GM04503 (cell line): Measurements from ENCODE around the gene OR7G2.
"Not testable (repeated sequence)": the region's sequence is repeated elsewhere in the genome, so short reads cannot be mapped to it uniquely, and the experiment has no call there.

Experiments used
- DNase-seq: peaks from one replicate; pipeline ENCODE4 v3.0.0-alpha.2; 2012; ENCODE audit warnings: low read depth

Gene OR7G2

GRCh38 chr19:9073806-9074205 lies 33.5 kb downstream of the OR7G2 start:
- no peak for DNase-seq

GRCh38 chr19:9071720-9072119 lies 35.6 kb downstream of the OR7G2 start:
- not testable (repeated sequence) for DNase-seq

GRCh38 chr19:9070066-9070465 lies 37.2 kb downstream of the OR7G2 start:
- DNase-seq: no peak

- no peak for DNase-seq
Observed at GRCh38 chr19:9065457-9066014, 41.7 kb downstream of the OR7G2 start.

GRCh38 chr19:9061879-9062278 lies 45.4 kb downstream of the OR7G2 start:
- no peak for DNase-seq

- no peak for DNase-seq
Observed at GRCh38 chr19:9060564-9061340, 46.5 kb downstream of the OR7G2 start.

GRCh38 chr19:9058905-9059667 lies 48.2 kb downstream of the OR7G2 start:
- DNase-seq: no peak

GRCh38 chr19:9057505-9058258 lies 49.6 kb downstream of the OR7G2 start:
- no peak for DNase-seq

GRCh38 chr19:9056131-9056530 lies 51.1 kb downstream of the OR7G2 start:
- DNase-seq: not testable (repeated sequence)

- no peak for DNase-seq
Observed at GRCh38 chr19:9054765-9055164, 52.5 kb downstream of the OR7G2 start.

- DNase-seq: no peak
Observed at GRCh38 chr19:9054207-9054606, 53.1 kb downstream of the OR7G2 start.

GRCh38 chr19:9053674-9054073 lies 53.6 kb downstream of the OR7G2 start:
- DNase-seq: not testable (repeated sequence)

GRCh38 chr19:9052894-9053293 lies 54.4 kb downstream of the OR7G2 start:
- DNase-seq: no peak
